Caki2 (cell line): ENCODE data around the gene ATP2B2. TPM values are rescaled to one million over a fixed set of nuclear protein-coding genes. Genes with fewer than 3 reads are reported as not detected.
A peak's percentile ranks its signal among the peaks of the same experiment; 100 is the strongest.

ENCODE experiments used
- DNase-seq: peaks from one replicate; pipeline ENCODE4 v3.0.0-alpha.2; 2015; ENCODE audit warnings: low read depth
- in situ Hi-C: cut with HindIII; loops from 2 replicates; pipeline ENCODE4 v1.10.0; 2016; ENCODE audit warnings: low sequenced_read_pairs, low pct_unique_long_range_greater_than_20kb, mixed read lengths
- total RNA-seq: library from RNA; depleted of rRNA; stranded (reverse); fragments of >200 nt; shearing (Covaris generic); gene quantifications from 2 replicates; pipeline ENCODE4 v1.2.3, GENCODE V29; 2014; ENCODE audit warnings: low replicate concordance

Gene ATP2B2
- total RNA-seq, 1 experiment from 2014 or later = not detected

DNA sequence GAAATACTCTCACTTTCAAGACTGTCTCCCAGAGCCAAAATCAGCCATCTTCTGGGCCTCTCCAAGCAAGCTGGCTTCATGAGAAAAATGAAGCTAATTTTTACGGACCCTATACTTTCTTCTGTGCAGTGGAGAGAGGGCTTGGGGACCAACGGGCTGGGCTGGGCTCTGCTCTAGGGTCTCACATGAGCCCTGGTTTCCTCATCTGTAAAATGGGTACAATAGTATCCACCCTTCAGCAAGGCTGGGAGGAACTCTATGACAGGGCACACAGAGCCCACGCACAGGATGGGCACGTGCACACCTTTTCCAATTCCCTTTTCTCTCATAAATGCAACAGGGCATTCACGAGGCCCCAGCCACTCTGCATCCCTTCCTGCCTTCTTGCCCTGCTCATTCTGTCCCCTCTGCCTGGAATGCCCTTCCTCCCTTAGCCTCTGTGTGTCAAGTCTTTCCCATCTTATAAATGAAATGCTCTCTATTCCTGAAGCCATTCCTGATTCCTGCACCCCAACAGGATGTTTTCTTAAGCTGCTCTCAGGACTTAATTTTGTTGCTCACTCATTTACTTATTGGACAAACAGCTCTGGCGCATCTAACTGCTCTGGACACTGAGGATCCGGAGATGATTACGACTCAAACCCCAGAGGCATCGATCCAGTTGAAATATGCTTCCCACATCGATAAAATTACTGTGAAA, 151.6 kb downstream of the ATP2B2 start:
- DNase-seq = no peak
- in situ Hi-C loops = no loop called here

DNA sequence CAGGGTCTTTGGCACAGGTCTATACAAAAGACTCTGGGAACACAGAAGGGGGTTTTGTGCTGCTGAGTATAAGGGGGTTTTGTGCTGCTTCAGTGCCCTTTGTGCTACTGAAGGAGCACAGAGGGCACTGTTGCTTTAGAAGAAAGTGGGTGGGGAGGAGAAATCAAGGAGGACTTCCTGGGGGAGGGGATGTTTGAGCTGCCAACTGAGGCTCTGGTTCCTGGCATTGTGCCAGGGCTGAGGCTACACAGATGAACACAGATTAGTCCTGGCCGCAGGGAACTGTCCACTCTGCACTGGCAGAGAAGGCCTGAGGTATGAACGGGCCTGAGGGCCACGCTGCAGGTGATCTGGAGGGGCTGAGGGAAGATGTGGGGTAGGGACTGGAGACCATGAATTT, 152.2 kb downstream of the ATP2B2 start:
- no peak for DNase-seq
- in situ Hi-C loops = no loop called here

GRCh38 chr3:10352146-10352911, 153.1 kb downstream of the ATP2B2 start:
- in situ Hi-C loops = no loop called here

DNA sequence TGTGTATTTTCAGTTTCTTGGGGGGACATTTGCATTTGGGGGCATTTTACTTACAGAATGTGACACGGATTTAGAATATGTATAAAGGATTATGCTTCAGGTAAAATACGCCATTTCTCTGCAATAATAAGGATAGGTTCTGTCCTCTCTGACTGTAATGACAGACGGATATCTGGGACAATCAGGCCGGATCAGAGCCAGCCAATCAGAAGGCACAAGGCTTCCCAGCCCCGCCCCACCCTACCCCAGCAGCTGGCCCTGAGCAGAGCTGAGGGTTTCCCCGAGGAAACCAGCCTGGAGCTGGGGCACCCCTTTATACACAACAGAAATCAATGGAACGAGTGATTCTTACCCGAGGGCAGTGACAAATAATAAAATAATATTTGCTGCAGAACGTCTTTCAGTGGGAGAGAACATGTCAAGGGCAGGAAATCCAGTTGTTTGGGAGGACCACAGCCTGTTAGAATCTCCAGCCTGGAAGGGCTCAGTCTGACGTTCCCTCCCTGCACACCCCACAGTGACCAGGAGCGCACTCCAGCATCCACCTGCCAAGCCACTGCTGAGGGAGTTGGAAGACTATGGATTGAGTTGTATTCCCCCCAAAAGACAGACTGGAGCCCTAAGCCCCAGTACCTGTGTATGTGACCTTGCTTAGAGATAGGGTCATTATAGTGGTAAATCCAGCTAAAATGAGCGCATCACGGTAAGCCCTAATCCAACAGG, 154.2 kb downstream of the ATP2B2 start:
- no peak for DNase-seq
- in situ Hi-C loops = no loop called here

More at GRCh38 chr3:10352146-10352911, 153.1 kb downstream of the ATP2B2 start:
- DNase-seq = peak; percentile 78

GRCh38 chr3:10350324-10350985, 154.9 kb downstream of the ATP2B2 start:
- in situ Hi-C loops = no loop called here
- no peak for DNase-seq

GRCh38 chr3:10349801-10350200, 155.6 kb downstream of the ATP2B2 start:
- no peak for DNase-seq
- in situ Hi-C loops = no loop called here

DNA sequence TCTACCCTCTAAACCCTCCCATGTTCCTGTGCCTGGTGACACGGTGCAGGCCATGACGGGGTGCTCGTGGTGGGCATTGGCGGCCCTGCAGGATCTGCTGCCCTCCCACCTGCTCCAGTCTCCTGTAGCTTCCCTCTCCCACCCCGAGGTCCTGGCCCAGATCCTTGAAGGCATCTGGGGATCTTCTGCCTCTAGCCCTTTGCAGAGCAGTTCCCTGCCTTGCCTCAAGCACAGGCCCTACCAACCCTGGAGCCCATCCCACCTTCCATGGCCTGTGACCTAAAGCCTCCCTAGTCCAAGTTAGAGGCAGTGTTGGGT, 157.0 kb downstream of the ATP2B2 start:
- DNase-seq = no peak
- in situ Hi-C loops = no loop called here

DNA sequence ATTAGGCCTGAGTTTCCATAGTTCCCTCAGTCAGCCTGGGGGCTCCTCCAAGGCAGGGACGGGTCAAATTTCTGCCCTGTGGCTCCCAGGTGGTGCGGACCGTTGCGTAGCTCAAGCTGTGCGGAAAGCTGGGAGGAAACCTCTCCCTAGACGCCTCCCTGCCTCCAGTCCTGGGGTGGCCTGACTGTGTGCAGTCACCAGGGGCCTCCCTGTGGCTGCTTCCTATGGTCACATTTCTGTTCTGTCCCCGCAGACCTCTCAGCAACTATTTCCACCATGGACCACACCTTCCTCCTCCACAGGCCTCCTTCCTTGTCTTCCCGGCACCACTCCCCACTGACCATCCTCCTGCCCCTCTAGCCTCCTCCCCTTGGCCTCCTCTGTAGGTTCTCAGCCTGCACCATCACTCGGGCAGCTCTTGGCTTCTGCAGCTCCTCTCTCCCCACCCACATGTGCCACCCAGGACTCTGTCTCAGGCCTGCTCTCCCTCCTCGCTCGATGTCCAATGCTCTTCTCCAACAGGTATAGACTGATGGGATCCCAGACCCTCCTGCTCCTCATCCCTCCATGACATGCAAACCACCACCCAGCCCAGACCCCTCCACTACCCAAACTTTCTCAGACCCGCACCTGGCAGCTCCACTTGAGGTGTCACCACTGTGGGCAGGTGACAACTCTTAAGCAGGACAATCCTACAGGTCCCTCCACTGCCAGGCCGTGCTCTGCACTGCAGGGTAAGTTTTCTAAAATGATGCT, 157.6 kb downstream of the ATP2B2 start:
- no peak for DNase-seq
- in situ Hi-C loops = no loop called here

- in situ Hi-C loops = no loop called here
- no peak for DNase-seq
Observed at GRCh38 chr3:10345911-10346310, 159.5 kb downstream of the ATP2B2 start.

DNA sequence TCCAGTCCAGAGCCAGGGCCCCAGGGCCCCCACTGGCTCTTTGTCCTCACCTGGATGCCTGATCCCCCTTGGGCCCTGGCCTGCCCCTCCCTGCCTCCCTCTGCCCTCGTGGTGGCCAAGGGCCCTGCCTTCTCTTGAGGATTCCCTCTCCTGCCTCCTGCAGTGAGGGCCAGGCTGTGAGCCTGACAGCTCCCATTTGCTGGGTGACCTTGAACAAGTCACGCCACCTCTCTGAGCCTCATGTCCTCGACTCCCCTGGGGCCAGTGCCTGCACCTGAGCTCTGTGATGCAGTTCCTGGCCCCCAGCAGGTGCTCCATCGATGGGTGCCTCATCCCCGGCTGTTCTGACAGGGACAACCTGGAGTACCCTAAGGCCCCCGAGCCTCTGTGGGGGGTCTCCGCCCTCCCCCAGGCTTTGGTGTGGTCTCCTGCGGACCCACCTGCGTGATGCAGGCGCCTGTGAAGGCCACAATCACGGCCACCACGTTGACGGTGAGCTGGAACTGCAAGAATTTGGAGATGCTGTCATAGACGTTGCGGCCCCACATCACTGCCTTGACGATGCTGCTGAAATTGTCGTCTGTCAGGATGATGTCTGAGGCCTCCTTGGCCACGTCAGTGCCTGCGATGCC, 160.3 kb downstream of the ATP2B2 start:
- no peak for DNase-seq
- in situ Hi-C loops = no loop called here

GRCh38 chr3:10344147-10344943, 161.0 kb downstream of the ATP2B2 start:
- in situ Hi-C loops = no loop called here
- DNase-seq = no peak

GRCh38 chr3:10343526-10343925, 161.9 kb downstream of the ATP2B2 start:
- in situ Hi-C loops = no loop called here

GRCh38 chr3:10342781-10343180, 162.6 kb downstream of the ATP2B2 start:
- in situ Hi-C loops = no loop called here
- no peak for DNase-seq

More at GRCh38 chr3:10343526-10343925, 161.9 kb downstream of the ATP2B2 start:
- no peak for DNase-seq

GRCh38 chr3:10341901-10342398, 163.4 kb downstream of the ATP2B2 start:
- in situ Hi-C loops = no loop called here
- DNase-seq = no peak

DNA sequence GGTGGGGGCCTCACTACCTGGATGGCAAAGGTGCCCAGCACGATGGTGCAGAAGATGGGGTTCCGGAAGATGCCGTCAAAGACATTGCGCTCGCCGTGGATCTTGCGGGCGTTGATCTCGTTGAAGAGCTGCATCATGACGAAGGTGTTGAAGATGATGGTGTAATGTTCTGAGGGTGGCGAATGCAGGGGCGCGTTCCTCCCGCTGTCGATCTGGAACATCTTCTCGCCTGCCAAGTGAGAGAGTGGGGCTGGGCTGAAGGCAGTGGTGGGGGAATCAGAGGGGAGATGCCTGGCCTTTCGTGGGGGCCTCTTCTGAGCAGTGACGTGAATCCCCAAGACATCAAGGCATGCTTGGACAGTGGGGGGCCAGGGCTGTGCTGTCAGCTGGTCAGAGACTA, 164.9 kb downstream of the ATP2B2 start:
- DNase-seq = no peak
- in situ Hi-C loops = no loop called here

GRCh38 chr3:10340046-10340445, 165.3 kb downstream of the ATP2B2 start:
- in situ Hi-C loops = no loop called here
- DNase-seq = no peak
